Endothelial cell (in vitro differentiated cells): ENCODE data around the gene ACADM. TPM values are rescaled to one million over a fixed set of nuclear protein-coding genes. Genes with fewer than 3 reads are reported as not detected.

Experiments
- DNase-seq: peaks from one replicate; pipeline ENCODE4 v3.0.0; 2021; ENCODE audit warnings: low spot score
- H3K27ac Mint-ChIP-seq: one replicate; pipeline ENCODE4 v1.8.0; 2021; ENCODE audit warnings: mixed read lengths, inconsistent platforms; ENCODE audit not compliant: unreplicated experiment
- H3K27me3 Mint-ChIP-seq: one replicate; pipeline ENCODE4 v1.8.0; 2021; ENCODE audit warnings: mild to moderate bottlenecking, moderate library complexity, mixed read lengths, inconsistent platforms; ENCODE audit not compliant: unreplicated experiment
- H3K36me3 Mint-ChIP-seq: one replicate; pipeline ENCODE4 v1.8.0; 2021; ENCODE audit warnings: mild to moderate bottlenecking, low read depth, mixed read lengths, inconsistent platforms; ENCODE audit not compliant: unreplicated experiment
- H3K4me1 Mint-ChIP-seq: one replicate; pipeline ENCODE4 v1.8.0; 2021; ENCODE audit warnings: mild to moderate bottlenecking, mixed read lengths, inconsistent platforms; ENCODE audit not compliant: unreplicated experiment
- H3K4me3 Mint-ChIP-seq: one replicate; pipeline ENCODE4 v1.8.0; 2021; ENCODE audit warnings: mild to moderate bottlenecking, mixed read lengths, inconsistent platforms; ENCODE audit not compliant: unreplicated experiment
- H3K9me3 Mint-ChIP-seq: one replicate; pipeline ENCODE4 v1.8.0; 2021; ENCODE audit warnings: mixed read lengths, inconsistent platforms; ENCODE audit not compliant: unreplicated experiment
- CTCF ChIP-seq: fragments of 200-600 bp; sonication (generic); IDR thresholded peaks from one replicate; pipeline ENCODE4 v1.5.0; 2021; ENCODE audit warnings: antibody characterized with exemption; ENCODE audit not compliant: unreplicated experiment
- total RNA-seq: library from RNA; stranded (reverse); fragmentation: NEBNext Ultra II Directional; extraction: Animal tissue kit (Norgen Biotek cat#: 25700); gene quantifications from one replicate; pipeline ENCODE4 v1.2.1, GENCODE V29; 2021; ENCODE audit not compliant: unreplicated experiment

Gene ACADM
- total RNA-seq, 1 donor from 2014 or later = 53.5 TPM

GRCh38 chr1:75791022-75791421 lies 66.5 kb downstream of the ACADM start:
- DNase-seq = no peak
- Mint-ChIP-seq H3K4me3 (peak overlapping the region; percentile 68), H3K27me3 (no peaks in the 10 kb centered on the region), H3K4me1 (peaks cover 25% of the 10 kb centered on the region), H3K9me3 (no peaks in the 10 kb centered on the region), H3K27ac (peak overlapping the region; percentile 8), H3K36me3 (peaks cover 30% of the 10 kb centered on the region)
- no peak for TF ChIP-seq CTCF

- peaks cover 35% of the 10 kb centered on the region for H3K36me3 Mint-ChIP-seq
- no peak for TF ChIP-seq CTCF
- no peak for DNase-seq
- H3K9me3 Mint-ChIP-seq = no peaks in the 10 kb centered on the region
- peaks cover 19% of the 10 kb centered on the region for H3K4me1 Mint-ChIP-seq
- H3K27me3 Mint-ChIP-seq = no peaks in the 10 kb centered on the region
- H3K27ac Mint-ChIP-seq = no peak overlapping the region
- no peak overlapping the region for H3K4me3 Mint-ChIP-seq
Measured at GRCh38 chr1:75792091-75792490, 67.6 kb downstream of the ACADM start.

- Mint-ChIP-seq H3K27me3 (no peaks in the 10 kb centered on the region), H3K36me3 (peaks cover 39% of the 10 kb centered on the region), H3K4me1 (peaks cover under 1% of the 10 kb centered on the region), H3K4me3 (no peak overlapping the region), H3K27ac (no peak overlapping the region), H3K9me3 (no peaks in the 10 kb centered on the region)
- no peak for TF ChIP-seq CTCF
- DNase-seq = no peak
Measured at GRCh38 chr1:75794382-75794781, 69.9 kb downstream of the ACADM start.

GRCh38 chr1:75795703-75796193 lies 71.2 kb downstream of the ACADM start:
- H3K27me3 Mint-ChIP-seq = peaks cover 1% of the 10 kb centered on the region
- H3K4me3 Mint-ChIP-seq = no peak overlapping the region
- H3K27ac Mint-ChIP-seq = no peak overlapping the region
- peaks cover 35% of the 10 kb centered on the region for H3K36me3 Mint-ChIP-seq
- H3K9me3 Mint-ChIP-seq = no peaks in the 10 kb centered on the region
- no peaks in the 10 kb centered on the region for H3K4me1 Mint-ChIP-seq
- DNase-seq = no peak
- no peak for TF ChIP-seq CTCF

GRCh38 chr1:75796376-75797272 lies 72.1 kb downstream of the ACADM start, which contains the start of gene MSH4:
TSS of gene MSH4 (plus strand) at chr1:75796882. CDS start at chr1:75796986, 104 bp downstream.
- H3K9me3 Mint-ChIP-seq = no peaks in the 10 kb centered on the region
- DNase-seq = no peak
- peaks cover 30% of the 10 kb centered on the region for H3K36me3 Mint-ChIP-seq
- no peaks in the 10 kb centered on the region for H3K4me1 Mint-ChIP-seq
- no peak within 1 kb of the TSS for H3K27ac Mint-ChIP-seq
- H3K27me3 Mint-ChIP-seq = peaks cover 1% of the 10 kb centered on the region
- TF ChIP-seq CTCF = no peak
- H3K4me3 Mint-ChIP-seq = no peak within 1 kb of the TSS
